ENCODE results near the gene NPM3. TPM values are rescaled to one million over a fixed set of nuclear protein-coding genes. Genes with fewer than 3 reads are reported as not detected.

NPM3 gene
- total and polyA plus RNA-seq, 8 donors: 30.7 to 54.9 (median 51.2) TPM

- H3K27ac ChIP-seq: peak overlapping the region; percentile 53 to 63
- no peak for TF ChIP-seq CTCF (IDR thresholded peaks at IDR 0.05)
- no peaks in the 10 kb centered on the region for H3K9me3 ChIP-seq
- peak overlapping the region; percentile 43 to 63 for H3K4me3 ChIP-seq
- H3K4me1 ChIP-seq: peaks cover 9 to 43% of the 10 kb centered on the region in 2 donors
- ATAC-seq: peak; percentile 90
- H3K36me3 ChIP-seq: peaks cover 0 to 9% of the 10 kb centered on the region in 2 donors
- no peaks in the 10 kb centered on the region for H3K27me3 ChIP-seq
- intact Hi-C loops (cut with DNase I): loop anchor here in 1 of 2 donors (10.0 kb wide), 1 partner anchor 244 kb away; no protein-coding TSS in a partner anchor
- DNase-seq: peak; percentile 87 to 96 (median 93)
Measured at GRCh38 chr10:101830322-101831168, 47.3 kb upstream of the NPM3 start.

DNA sequence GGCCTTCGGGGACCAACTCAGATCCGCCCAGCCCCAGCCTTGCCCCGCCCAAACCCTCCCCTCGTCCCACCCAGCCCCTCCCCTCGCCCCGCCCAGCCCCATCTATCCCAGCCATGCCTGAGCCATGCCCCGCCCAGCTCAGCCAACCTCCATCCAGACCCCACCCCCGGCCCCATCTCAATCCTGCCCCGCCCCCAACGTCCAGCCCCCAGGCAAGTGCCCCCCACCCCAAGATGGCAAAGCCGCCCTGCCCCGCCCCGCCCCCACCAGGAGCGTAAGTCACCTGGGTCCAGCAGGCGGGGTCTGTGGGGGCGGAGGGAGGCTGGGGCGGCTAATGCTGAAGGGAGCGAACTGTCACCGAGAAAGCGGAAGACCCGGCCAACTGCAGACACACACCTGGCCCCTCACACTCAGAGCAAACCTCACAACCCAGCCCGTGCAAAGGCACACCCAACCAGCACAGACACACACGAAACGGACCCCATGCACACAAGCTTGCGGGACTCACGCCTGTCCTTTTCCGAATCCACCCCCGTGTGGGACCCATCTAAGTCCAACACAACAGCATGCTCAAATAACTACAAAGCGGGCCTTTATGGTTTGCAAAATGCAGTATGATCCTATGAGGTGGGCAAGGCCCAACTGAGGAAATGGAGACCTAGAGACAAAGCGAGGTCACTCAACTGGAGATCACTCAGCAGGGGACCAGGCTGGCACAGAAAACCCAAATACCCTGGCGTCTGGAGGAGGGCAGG is 46.5 kb upstream of the NPM3 start:
- H3K9me3 ChIP-seq: no peaks in the 10 kb centered on the region
- peak in 3 of 4 donors; percentile 58 to 88 (median 71) for DNase-seq
- H3K27me3 ChIP-seq: no peaks in the 10 kb centered on the region
- H3K4me1 ChIP-seq: peaks cover 9 to 36% of the 10 kb centered on the region in 2 donors
- ATAC-seq: peak; percentile 4
- intact Hi-C loops (cut with DNase I): loop anchor here in 1 of 2 donors (10.0 kb wide), 1 partner anchor 245 kb away; no protein-coding TSS in a partner anchor
- peak overlapping the region; percentile 53 to 63 for H3K27ac ChIP-seq
- TF ChIP-seq CTCF (IDR thresholded peaks at IDR 0.05): no peak
- peak overlapping the region; percentile 43 to 63 for H3K4me3 ChIP-seq
- H3K36me3 ChIP-seq: peaks cover 0 to 9% of the 10 kb centered on the region in 2 donors

GRCh38 chr10:101828766-101829551 is 45.7 kb upstream of the NPM3 start:
- no peak for ATAC-seq
- no peak for TF ChIP-seq CTCF (IDR thresholded peaks at IDR 0.05)
- intact Hi-C loops (cut with DNase I): no loop called here
- Histone ChIP-seq H3K36me3 (peaks cover 0 to 9% of the 10 kb centered on the region in 2 donors), H3K27ac (no peak overlapping the region), H3K9me3 (no peaks in the 10 kb centered on the region), H3K4me1 (peaks cover 9 to 28% of the 10 kb centered on the region in 2 donors), H3K4me3 (peak overlapping the region in 1 of 2 donors; percentile 63), H3K27me3 (no peaks in the 10 kb centered on the region)
- peak in 1 of 4 donors; percentile 37 for DNase-seq

- intact Hi-C loops (cut with DNase I): no loop called here
- no peak for TF ChIP-seq CTCF (IDR thresholded peaks at IDR 0.05)
- DNase-seq (peak in 1 of 4 donors; percentile 10), ATAC-seq (no peak)
- no peak overlapping the region for H3K4me3 ChIP-seq
- no peaks in the 10 kb centered on the region for H3K9me3 ChIP-seq
- H3K27ac ChIP-seq: no peak overlapping the region
- no peaks in the 10 kb centered on the region for H3K27me3 ChIP-seq
- H3K36me3 ChIP-seq: peaks cover 0 to 9% of the 10 kb centered on the region in 2 donors
- peaks cover 9 to 26% of the 10 kb centered on the region in 2 donors for H3K4me1 ChIP-seq
Measured at GRCh38 chr10:101827919-101828600, 44.8 kb upstream of the NPM3 start.

Data from left lung (tissue), 10 donors.